ENCODE measurements around the gene SYTL2.

GRCh38 chr11:85822814-85823213, 11.9 kb upstream of the SYTL2 start:
- TF ChIP-seq CTCF (IDR thresholded peaks at IDR 0.05) (no peak), POLR2AphosphoS5 (IDR thresholded peaks at IDR 0.05) (no peak), POLR2A (IDR thresholded peaks at IDR 0.05) (no peak)
